ENCODE results near the gene ZNF718.
"Not testable (repeated sequence)": the region's sequence is repeated elsewhere in the genome, so short reads cannot be mapped to it uniquely, and the experiment has no call there.

Gene ZNF718

DNA sequence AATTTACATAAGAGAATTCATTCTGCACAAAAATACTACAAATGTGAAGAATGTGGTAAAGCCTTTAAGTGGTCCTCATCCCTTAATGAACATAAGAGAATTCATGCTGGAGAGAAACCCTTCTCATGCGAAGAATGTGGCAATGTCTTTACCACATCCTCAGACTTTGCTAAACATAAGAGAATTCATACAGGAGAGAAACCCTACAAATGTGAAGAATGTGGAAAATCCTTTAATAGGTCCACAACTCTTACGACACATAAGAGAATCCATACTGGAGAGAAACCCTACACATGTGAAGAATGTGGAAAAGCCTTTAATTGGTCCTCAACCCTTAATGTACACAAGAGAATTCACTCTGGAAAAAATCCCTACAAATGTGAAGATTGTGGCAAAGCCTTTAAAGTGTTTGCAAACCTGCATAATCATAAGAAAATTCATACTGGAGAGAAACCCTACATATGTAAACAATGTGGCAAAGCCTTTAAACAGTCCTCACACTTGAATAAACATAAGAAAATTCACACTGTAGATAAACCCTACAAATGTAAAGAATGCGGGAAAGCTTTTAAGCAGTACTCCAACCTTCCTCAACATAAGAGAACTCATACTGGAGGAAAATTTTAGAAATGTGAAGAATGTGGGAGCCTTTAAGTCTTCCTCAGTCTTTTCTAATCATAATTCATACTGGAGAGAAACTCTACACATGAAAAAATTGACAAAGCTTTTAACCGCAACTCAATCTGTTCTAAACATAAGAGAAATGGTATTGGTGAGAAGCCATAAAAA, 37.4 kb downstream of the ZNF718 start:
- peak; percentile 28 for DNase-seq

- not testable (repeated sequence) for DNase-seq
Observed at GRCh38 chr4:169640-170039, 45.3 kb downstream of the ZNF718 start.

GRCh38 chr4:171318-171717, 47.0 kb downstream of the ZNF718 start:
- not testable (repeated sequence) for DNase-seq

DNA sequence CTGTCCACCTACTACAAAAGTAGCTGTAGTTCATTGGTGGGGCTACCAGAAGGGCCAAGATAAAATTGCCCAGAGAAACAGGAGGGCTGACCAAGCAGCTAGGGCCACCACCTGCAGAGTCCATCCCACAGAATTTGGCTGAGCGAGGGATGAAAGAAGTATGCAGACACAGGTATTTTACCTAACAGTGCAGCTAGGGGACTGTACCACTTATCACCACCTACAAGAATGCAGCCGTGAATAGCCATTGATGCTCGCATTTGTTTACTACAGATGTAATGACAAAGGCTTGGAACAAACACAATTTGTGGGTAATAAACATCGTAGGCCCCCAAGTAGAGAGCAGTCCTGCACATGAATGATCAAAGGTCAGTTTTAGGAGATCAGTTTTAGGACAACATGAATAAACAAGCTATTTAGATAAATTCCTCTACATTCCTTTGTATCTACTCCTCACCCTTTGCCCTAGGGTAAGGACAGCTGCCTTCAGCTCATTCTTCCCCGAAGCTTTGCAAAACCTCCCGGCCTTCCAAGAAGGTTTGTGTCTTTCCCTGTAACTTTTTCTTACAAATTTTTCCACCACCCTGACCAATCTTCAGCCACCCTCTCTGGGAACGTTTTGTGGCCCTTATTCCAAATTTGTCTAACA, 49.5 kb downstream of the ZNF718 start:
- DNase-seq: no peak

DNA sequence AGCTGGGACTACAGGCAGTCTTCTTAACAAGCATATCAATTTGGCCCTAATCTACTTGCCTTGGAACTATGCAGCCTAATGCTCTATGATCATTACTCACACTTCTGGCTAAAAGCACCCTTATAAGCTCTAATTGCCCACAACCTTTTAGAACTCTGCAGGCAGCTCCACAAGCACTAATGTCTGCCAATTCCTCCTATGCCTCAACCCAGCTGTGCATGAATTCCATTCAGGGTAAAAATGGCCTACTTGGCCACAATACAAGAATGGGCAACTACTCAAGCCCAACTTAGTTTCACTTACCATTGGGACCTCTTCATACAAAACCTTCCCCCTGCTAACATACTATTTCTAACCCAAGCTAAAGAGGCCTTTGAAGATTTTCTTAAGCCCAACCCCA, 51.7 kb downstream of the ZNF718 start:
- DNase-seq: no peak

DNA sequence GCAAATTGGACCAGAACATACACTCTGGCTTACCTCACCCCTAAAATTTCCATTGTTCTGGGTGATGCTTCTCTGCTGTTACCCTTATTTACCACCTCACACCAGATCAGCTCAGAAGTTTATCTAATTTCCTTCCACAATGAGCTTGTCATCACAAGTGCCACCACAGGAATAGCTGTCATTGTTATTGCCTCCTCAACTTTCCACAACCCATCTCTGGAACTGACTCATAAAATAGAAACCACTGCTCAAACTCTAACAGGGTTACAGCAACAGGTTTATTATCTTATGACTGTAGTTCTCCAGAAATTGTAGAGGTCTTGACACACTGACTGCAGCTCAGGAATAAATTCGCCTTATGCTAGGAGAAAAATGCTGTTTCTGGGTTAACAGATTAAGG, 52.7 kb downstream of the ZNF718 start:
- DNase-seq: peak; percentile 17

DNA sequence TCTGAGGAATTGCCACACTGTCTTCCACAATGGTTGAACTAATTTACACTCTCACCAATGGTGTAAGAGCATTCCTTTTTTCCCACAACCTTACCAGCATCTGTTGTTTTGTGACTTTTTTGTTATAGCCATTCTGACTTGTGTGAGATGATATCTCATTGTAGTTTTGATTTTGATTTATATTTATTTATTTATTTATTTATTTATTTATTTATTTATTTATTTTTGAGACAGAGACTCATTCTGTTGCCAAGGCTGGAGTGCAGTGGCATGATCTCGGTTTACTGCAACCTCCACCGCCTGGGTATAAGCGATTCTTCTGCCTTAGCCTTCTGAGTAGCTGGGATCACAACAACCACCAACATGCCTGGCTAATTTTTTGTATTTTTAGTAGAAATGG, 57.9 kb downstream of the ZNF718 start:
- not testable (repeated sequence) for DNase-seq

DNA sequence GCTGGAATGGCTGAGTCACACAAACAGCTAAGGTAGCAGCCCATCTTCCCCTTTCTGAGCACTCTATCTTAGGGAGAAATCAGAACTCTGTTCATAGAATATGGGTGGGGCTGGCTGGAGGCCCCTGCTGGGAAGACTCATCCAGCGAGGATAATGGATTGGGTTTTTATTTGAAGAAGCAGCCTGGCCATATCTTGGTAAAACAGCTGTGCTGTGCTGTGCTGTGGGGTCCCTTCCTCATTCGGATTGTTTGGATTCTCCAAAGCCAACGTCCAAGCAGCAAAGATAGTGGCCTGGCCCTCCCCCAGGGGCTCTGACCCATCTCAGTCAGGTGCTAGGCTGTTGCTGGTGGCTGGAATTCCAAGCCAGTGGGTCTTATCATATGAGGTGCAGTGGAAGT, 63.8 kb downstream of the ZNF718 start:
- no peak for DNase-seq

DNA sequence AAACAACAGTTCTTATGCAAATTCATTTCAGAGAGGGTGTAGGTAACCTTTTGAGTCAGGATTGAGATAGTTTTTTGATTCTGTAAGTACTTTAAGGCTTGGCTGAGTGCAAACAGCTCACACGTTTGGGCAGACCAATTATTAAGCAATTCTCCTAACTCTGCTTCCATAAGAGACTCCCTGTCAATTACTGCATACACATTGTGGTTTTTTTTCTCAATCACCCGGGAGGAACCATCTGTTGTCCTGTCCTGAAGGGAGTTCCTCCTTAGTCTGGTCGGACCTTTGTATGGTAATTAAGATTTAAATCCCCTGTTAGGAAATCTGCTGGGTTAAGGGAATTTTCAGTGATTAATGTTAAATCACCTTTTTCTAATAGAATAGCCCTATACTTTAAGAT, 70.9 kb downstream of the ZNF718 start:
- DNase-seq: peak; percentile 97

- DNase-seq: no peak
Observed at GRCh38 chr4:200936-201335, 76.6 kb downstream of the ZNF718 start.

GRCh38 chr4:202822-203221, 78.5 kb downstream of the ZNF718 start:
- DNase-seq: not testable (repeated sequence)

GRCh38 chr4:205097-205756, 80.9 kb downstream of the ZNF718 start:
- DNase-seq: no peak

- no peak for DNase-seq
Observed at GRCh38 chr4:206054-206453, 81.8 kb downstream of the ZNF718 start.

DNA sequence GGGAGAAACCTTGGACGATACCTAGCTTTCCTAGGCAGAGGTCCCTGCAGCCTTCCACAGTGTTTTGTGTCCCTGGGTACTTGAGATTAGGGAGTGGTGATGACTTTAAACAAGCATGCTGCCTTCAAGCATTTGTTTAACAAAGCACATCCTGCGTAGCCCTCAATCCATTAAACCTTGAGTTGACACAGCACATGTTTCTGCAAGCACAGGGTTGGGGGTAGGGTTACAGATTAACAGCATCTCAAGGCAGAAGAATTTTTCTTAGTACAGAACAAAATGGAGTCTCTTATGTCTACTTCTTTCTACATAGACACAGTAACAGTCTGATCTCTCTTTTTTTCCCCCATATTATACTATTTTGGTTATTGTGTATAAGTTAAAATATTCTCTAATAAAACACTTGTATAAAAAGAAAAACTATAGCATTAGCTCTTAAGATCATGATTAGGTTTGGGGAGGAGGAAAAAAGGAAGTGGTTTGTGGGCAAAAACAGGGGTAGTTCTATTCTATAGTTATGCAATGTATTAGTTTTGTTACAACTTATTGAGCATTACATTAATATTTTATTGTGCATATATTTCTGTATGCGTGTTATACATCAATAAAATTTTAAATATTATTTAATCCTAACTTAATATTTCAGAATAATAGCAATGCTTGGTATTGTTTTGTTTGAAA, 84.3 kb downstream of the ZNF718 start:
- peak; percentile 67 for DNase-seq

DNA sequence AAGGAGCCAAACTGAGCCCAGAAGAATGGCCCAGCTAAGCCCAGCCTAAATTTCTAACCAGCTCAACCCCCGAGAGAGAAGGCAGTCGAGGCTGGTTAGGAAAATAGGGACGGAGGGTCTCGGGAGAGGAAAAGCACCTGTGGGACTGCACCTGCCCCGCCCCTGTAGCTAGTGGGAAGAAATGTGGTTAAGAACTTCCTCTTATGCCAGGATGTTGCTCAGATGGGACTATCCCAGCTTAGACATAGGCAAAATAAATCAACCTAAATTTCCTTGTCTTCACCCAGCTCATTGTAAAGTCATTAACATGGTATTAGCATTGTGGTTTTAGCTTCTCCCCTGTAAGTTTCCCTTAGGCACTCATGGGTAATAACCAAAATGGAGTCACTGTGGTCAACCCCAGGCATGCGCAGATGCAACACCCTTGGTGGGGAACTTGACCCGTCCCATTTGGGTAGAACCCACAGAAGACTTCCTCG, 86.8 kb downstream of the ZNF718 start:
- peak; percentile 91 for DNase-seq

DNA sequence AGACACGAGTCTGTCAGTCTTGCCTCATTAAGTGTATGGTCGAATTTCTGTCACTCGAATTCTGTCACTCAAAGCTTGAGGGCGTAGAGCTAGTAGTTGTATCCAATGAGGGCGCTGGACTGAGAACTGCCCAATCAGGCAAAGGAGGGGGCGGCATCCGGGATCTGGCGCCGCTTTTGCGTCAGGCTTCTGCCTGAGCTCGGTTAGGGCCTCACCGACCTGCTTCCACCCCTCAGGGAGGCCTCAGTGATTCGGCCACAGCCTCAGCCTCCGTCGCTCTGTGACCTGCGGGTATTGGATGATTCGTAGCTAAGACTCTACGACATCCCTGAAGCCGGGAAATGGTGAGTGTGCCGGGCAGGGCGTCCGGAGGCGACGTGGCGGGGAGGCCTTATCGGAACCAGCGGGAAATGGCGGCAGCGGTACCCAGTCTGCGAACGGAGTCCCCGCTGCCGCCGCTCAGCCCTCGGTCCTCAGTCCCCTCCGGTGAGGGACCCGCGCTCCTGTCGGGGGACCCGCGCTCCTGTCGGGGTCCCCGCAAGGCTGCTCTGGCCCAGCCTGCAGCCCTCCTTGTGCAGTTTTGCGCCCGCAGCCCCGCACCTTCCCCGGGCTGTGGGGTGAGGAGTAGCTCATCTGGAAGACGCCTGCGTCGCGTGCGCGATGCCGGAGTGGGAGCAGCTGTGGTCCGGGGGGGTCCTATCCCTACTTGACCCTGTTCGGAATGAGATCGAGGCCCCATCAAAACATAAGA, 88.3 kb downstream of the ZNF718 start:
- DNase-seq: no peak

DNA sequence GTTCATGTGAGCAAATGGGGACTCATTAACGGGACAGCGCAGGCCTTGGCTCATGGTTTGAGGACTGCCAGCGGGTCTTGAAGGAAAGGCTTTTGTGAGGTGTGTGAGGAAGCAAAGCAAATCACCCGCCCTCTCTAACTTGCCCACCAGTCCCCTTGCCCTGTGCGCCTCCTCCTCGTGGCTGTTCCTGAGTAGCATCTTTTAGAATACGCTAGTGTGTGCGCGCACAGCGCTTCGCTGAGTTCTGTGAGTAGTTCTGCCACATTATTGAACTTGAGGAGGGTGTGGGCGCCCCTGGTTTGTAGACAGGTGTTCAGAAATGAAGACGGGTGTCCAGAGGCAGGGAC, 88.9 kb downstream of the ZNF718 start:
- not testable (repeated sequence) for DNase-seq
